ENCODE data around the gene PICK1. TPM values are rescaled to one million over a fixed set of nuclear protein-coding genes. Genes with fewer than 3 reads are reported as not detected.
A peak's percentile ranks its signal among the peaks of the same experiment; 100 is the strongest.

PICK1 gene
- total RNA-seq (2021; ENCODE audit: unreplicated experiment) (21.3 TPM), Bru-seq, nascent RNA (percentile 57 among the genes with signal in this experiment), BruChase-seq, experiment 1, labeled RNA remaining after a 2-hour chase (percentile 56 among the genes with signal in this experiment), BruChase-seq, experiment 2, labeled RNA remaining after a 6-hour chase (percentile 62 among the genes with signal in this experiment)
- polyA plus RNA-seq (2012; ENCODE audit: insufficient read length): 25.8 TPM
- long read RNA-seq, transcript PICK1-201 (13 exons, 2,055 nt): major isoform, 6 of 50 reads
- long read RNA-seq, partial matches to known transcripts: 8 of 50 reads
- long read RNA-seq, other reads (novel, unspliced or antisense): 34 of 50 reads

DNA sequence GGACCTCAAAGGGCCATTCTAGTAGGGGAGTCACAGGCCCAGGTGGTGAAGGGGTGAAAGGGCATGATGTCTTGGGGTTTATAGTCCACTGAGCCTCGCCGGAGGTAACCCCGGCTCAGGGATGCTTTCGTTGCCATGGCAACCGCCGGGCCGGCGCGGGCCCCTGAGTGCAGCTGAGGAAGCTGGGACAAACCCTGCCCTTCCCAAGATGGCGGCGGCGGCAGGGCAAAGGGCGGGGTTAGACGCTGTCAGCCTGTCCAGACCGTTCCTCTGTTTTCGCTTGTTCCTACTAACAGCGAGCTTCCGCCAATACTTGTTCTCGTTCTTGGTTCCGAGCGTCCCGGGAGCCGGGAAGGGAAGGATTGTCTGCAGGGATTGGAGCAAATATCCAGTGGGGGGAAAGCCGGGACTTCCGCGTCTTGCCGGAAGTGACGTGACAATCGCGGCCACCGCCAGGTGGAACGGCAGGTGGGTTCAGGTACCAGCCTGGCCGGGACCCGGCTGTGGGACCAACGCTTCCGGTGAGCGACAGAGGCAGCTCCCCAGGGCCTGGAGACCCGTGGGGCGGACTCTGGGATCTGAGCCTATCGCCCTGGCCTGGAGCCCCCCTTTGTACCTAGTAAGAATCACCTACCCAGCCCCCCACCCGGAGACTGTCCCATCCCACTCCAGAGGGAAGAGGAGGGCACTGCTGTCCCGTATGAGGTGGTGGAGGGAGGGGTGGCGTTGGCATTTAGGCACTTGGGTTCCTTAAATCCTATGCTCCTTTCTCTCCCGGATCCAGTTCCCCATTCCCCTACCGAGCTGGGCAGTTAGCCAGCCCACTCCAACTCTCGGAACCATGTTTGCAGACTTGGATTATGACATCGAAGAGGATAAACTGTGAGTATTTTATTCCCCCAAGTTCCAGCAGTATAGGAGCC is at the start of gene PICK1:
Gene PICK1, plus strand, starts transcription at position 436 of the 923 bp plus-strand sequence. Its CDS starts 406 bp downstream, at position 842.
- peak within 1 kb of the TSS; percentile 78 for H3K27ac ChIP-seq (ENCODE audit: low read length)
- H3K36me3 ChIP-seq (ENCODE audit: control insufficient read depth, insufficient read depth, low read length): peaks cover 2% of the 10 kb centered on the region; the same call in 1 of the 2 replicates
- ATAC-seq (peak; percentile 95), DNase-seq (ENCODE audit: low read depth, low spot score) (peak; percentile 48)
- no peaks in the 10 kb centered on the region for H3K9me3 ChIP-seq (ENCODE audit: control insufficient read depth, insufficient read depth, low read depth, low read length)
- intact Hi-C loops (cut with micrococcal nuclease; ENCODE audit: unreplicated experiment): no loop called here
- in situ Hi-C loops (cut with HindIII; ENCODE audit: low pct_unique_long_range_greater_than_20kb, low sequenced_read_pairs): no loop called here
- ChIA-PET POLR2A (no interaction called here), CTCF (interaction anchor here (0.7 kb wide), 1 partner anchor 918 kb away, joined by 5 read pairs; no protein-coding TSS in a partner anchor)
- TF ChIP-seq, protein P1, sequence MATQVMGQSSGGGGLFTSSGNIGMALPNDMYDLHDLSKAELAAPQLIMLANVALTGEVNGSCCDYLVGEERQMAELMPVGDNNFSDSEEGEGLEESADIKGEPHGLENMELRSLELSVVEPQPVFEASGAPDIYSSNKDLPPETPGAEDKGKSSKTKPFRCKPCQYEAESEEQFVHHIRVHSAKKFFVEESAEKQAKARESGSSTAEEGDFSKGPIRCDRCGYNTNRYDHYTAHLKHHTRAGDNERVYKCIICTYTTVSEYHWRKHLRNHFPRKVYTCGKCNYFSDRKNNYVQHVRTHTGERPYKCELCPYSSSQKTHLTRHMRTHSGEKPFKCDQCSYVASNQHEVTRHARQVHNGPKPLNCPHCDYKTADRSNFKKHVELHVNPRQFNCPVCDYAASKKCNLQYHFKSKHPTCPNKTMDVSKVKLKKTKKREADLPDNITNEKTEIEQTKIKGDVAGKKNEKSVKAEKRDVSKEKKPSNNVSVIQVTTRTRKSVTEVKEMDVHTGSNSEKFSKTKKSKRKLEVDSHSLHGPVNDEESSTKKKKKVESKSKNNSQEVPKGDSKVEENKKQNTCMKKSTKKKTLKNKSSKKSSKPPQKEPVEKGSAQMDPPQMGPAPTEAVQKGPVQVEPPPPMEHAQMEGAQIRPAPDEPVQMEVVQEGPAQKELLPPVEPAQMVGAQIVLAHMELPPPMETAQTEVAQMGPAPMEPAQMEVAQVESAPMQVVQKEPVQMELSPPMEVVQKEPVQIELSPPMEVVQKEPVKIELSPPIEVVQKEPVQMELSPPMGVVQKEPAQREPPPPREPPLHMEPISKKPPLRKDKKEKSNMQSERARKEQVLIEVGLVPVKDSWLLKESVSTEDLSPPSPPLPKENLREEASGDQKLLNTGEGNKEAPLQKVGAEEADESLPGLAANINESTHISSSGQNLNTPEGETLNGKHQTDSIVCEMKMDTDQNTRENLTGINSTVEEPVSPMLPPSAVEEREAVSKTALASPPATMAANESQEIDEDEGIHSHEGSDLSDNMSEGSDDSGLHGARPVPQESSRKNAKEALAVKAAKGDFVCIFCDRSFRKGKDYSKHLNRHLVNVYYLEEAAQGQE (IDR thresholded peaks at IDR 0.05; ENCODE audit: insufficient read depth in 1 of 2, low read depth in 2 of 2, low read length in 1 of 2): no peak
- TF ChIP-seq, protein P2, sequence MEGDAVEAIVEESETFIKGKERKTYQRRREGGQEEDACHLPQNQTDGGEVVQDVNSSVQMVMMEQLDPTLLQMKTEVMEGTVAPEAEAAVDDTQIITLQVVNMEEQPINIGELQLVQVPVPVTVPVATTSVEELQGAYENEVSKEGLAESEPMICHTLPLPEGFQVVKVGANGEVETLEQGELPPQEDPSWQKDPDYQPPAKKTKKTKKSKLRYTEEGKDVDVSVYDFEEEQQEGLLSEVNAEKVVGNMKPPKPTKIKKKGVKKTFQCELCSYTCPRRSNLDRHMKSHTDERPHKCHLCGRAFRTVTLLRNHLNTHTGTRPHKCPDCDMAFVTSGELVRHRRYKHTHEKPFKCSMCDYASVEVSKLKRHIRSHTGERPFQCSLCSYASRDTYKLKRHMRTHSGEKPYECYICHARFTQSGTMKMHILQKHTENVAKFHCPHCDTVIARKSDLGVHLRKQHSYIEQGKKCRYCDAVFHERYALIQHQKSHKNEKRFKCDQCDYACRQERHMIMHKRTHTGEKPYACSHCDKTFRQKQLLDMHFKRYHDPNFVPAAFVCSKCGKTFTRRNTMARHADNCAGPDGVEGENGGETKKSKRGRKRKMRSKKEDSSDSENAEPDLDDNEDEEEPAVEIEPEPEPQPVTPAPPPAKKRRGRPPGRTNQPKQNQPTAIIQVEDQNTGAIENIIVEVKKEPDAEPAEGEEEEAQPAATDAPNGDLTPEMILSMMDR (IDR thresholded peaks at IDR 0.05): no peak
- TF ChIP-seq TCF7L2 (IDR thresholded peaks at IDR 0.05; ENCODE audit: low read depth, low read length): peak; percentile 89
- TF ChIP-seq POLR2AphosphoS5 (IDR thresholded peaks at IDR 0.05; ENCODE audit: low read depth, low read length): no peak
- TF ChIP-seq SIN3A (IDR thresholded peaks at IDR 0.05; ENCODE audit: borderline replicate concordance, insufficient read depth, low read depth, low read length): no peak
- H3K4me3 ChIP-seq (ENCODE audit: low read depth in 2 of 2, low read length in 2 of 2): peak within 1 kb of the TSS; percentile 59 to 72
- H3K4me1 ChIP-seq (ENCODE audit: control insufficient read depth, insufficient read depth, low read length): peaks cover 5% of the 10 kb centered on the region
- no peaks in the 10 kb centered on the region for H3K27me3 ChIP-seq (ENCODE audit: control insufficient read depth, insufficient read depth, low read length)
- no TSS peak for BruUV-seq (replicated peaks)

DNA sequence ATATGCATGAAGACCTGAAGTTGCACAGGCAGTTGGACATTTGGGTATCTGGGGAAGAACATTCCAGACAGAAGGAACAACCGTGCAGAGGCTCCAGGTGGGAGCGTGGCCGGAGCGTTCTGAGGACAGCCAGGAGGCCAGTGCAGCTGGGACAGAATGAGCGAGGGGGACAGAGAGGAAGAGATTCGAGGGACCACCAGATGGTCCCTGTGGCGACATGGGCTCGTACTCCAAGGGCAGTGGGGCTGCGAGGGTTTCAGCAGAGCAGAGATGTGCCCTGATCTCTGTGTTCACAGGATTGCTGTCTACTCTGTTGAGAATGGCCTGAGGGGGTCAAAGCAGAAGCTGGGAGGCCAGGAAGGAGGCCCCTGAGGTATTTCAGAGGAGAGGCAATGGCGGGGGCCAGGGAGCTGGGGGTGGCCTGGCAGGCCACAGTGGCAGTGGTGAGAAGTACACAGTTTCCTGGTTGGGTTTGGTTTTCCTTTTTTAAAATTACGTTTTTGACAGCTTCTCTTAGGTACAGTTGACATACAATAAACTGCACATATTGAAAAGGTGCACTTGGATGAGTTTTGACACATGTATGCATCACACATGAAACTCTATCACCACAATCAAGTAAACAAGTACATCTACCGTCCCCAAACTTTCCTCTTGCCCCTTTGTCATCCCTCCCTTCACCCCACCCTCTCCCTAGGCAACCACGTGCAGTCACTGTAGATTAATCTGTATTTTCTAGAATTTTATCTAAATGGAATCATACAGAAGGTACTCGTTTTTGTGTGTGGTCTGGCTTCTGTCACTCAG is 48.0 kb upstream of the PICK1 start:
- ChIA-PET POLR2A (no interaction called here), CTCF (no interaction called here)
- Histone ChIP-seq H3K4me3 (ENCODE audit: low read depth in 2 of 2, low read length in 2 of 2) (no peak overlapping the region), H3K36me3 (ENCODE audit: control insufficient read depth, insufficient read depth, low read length) (no peaks in the 10 kb centered on the region), H3K27ac (ENCODE audit: low read length) (no peak overlapping the region), H3K27me3 (ENCODE audit: control insufficient read depth, insufficient read depth, low read length) (no peaks in the 10 kb centered on the region), H3K9me3 (ENCODE audit: control insufficient read depth, insufficient read depth, low read depth, low read length) (no peaks in the 10 kb centered on the region), H3K4me1 (ENCODE audit: control insufficient read depth, insufficient read depth, low read length) (no peaks in the 10 kb centered on the region)
- TF ChIP-seq, protein P1 (IDR thresholded peaks at IDR 0.05; ENCODE audit: insufficient read depth in 1 of 2, low read depth in 2 of 2, low read length in 1 of 2): no peak
- TF ChIP-seq, protein P2 (IDR thresholded peaks at IDR 0.05): no peak
- TF ChIP-seq TCF7L2 (IDR thresholded peaks at IDR 0.05; ENCODE audit: low read depth, low read length) (no peak), SIN3A (IDR thresholded peaks at IDR 0.05; ENCODE audit: borderline replicate concordance, insufficient read depth, low read depth, low read length) (no peak), POLR2AphosphoS5 (IDR thresholded peaks at IDR 0.05; ENCODE audit: low read depth, low read length) (no peak)
- no peak for ATAC-seq
- BruUV-seq (replicated peaks): no TSS peak
- in situ Hi-C loops (cut with HindIII; ENCODE audit: low pct_unique_long_range_greater_than_20kb, low sequenced_read_pairs) (no loop called here), intact Hi-C loops (cut with micrococcal nuclease; ENCODE audit: unreplicated experiment) (no loop called here)
- DNase-seq (ENCODE audit: low read depth, low spot score): no peak
